ENCODE results near the gene ANKS3. TPM values are rescaled to one million over a fixed set of nuclear protein-coding genes. Genes with fewer than 3 reads are reported as not detected.

ANKS3 gene
- total and polyA plus RNA-seq, 2 donors (not counting 3 experiments of a cell fraction or from before 2014, with no cell fraction given), result 13.9 to 24.0 TPM

- peaks cover 28% of the 10 kb centered on the region for H3K79me2 ChIP-seq (ENCODE audit: control insufficient read depth, insufficient read depth, low read length)
- no peak overlapping the region for H3K4me3 ChIP-seq (replicated peaks in 1 of 3; ENCODE audit: insufficient read depth in 1 of 3, low read depth in 1 of 3, low read length in 3 of 3)
- no TSS peak for BruUV-seq (replicated peaks)
- H3K4me2 ChIP-seq (ENCODE audit: insufficient read depth, low read length), result no peak overlapping the region
- ChIA-PET POLR2A (no interaction called here), CTCF (no interaction called here)
- H3K9ac ChIP-seq (replicated peaks; ENCODE audit: extremely low read depth, insufficient read depth, low read length), result no peak overlapping the region
- H3K4me1 ChIP-seq (ENCODE audit: control insufficient read depth, extremely low read depth, insufficient read depth, low read length), result no peaks in the 10 kb centered on the region
- intact Hi-C loops (cut with micrococcal nuclease), result no loop called here
- DNase-seq (ENCODE audit: low read depth, low spot score) (no peak), FAIRE-seq (no peak)
- H2AFZ ChIP-seq (ENCODE audit: low read depth, low read length), result no peak overlapping the region
- no peaks in the 10 kb centered on the region for H3K9me3 ChIP-seq (replicated peaks; ENCODE audit: control insufficient read depth, insufficient read depth, low read length)
- no peak overlapping the region for H3K27ac ChIP-seq (ENCODE audit: insufficient read depth, low read depth, low read length)
- TF ChIP-seq EZH2 (IDR thresholded peaks at IDR 0.05; ENCODE audit: borderline replicate concordance, low read depth, low read length, severe bottlenecking), result no peak
- no peak for TF ChIP-seq FOS (IDR thresholded peaks at IDR 0.05; ENCODE audit: borderline replicate concordance, insufficient read depth, low read length)
- no peak for TF ChIP-seq CTCF (IDR thresholded peaks at IDR 0.05; ENCODE audit: extremely low read depth in 1 of 2, insufficient read depth in 1 of 2, low read depth in 1 of 2, low read length in 2 of 2)
- TF ChIP-seq POLR2A (IDR thresholded peaks at IDR 0.05; ENCODE audit: low read depth, low read length), result no peak
- TF ChIP-seq JUN (IDR thresholded peaks at IDR 0.05; ENCODE audit: borderline replicate concordance, insufficient read depth, insufficient read length, low read depth), result no peak
- no peak for TF ChIP-seq MYC (IDR thresholded peaks at IDR 0.05; ENCODE audit: low read depth, low read length)
- no peak for TF ChIP-seq MAX (IDR thresholded peaks at IDR 0.05; ENCODE audit: insufficient read depth, insufficient read length)
- TF ChIP-seq GATA2 (IDR thresholded peaks at IDR 0.05; ENCODE audit: insufficient read depth, insufficient read length, low read depth, low read length), result no peak
- no peak for TF ChIP-seq POLR2AphosphoS5 (IDR thresholded peaks at IDR 0.05; ENCODE audit: insufficient read depth, low read depth, low read length)
- H3K9me1 ChIP-seq (replicated peaks; ENCODE audit: control insufficient read depth, extremely low read depth, insufficient read depth, low read length), result no peaks in the 10 kb centered on the region
- H3K36me3 ChIP-seq (ENCODE audit: control insufficient read depth in 2 of 2, extremely low read depth in 1 of 2, insufficient read depth in 2 of 2, low read length in 2 of 2), result peaks cover 2 to 29% of the 10 kb centered on the region in 2 experiments
- dilution Hi-C loops (cut with MboI; ENCODE audit: extremely low pct_ligation_motif_present, low sequenced_read_pairs), result no loop called here
- H4K20me1 ChIP-seq (replicated peaks; ENCODE audit: control insufficient read depth, extremely low read depth, insufficient read depth, low read length), result no peaks in the 10 kb centered on the region
- H3K27me3 ChIP-seq (ENCODE audit: control insufficient read depth in 2 of 2, insufficient read depth in 2 of 2, low read length in 2 of 2), result no peaks in the 10 kb centered on the region
These were observed 86.5 kb downstream of the ANKS3 start for GRCh38 chr16:4647644-4647980.
